GM23338 (cell line): ENCODE measurements around the gene RPS6KA4.

Source experiments
- CREB1 ChIP-seq: fragments of 250-450 bp; sonication (Bioruptor Pico); IDR thresholded peaks from 2 replicates; pipeline ENCODE4 v1.5.0; 2020; ENCODE audit warnings: low read depth, mild to moderate bottlenecking, moderate library complexity
- EZH2 ChIP-seq: fragments of 200-600 bp; sonication (generic); IDR thresholded peaks from one replicate; pipeline ENCODE4 v1.8.0; 2017; ENCODE audit warnings: antibody characterized with exemption, mild to moderate bottlenecking, low read depth; ENCODE audit not compliant: unreplicated experiment
- EZH2phosphoT487 ChIP-seq: fragments of 200-600 bp; sonication (generic); IDR thresholded peaks from one replicate; pipeline ENCODE4 v1.8.1; 2018; ENCODE audit warnings: antibody characterized with exemption; ENCODE audit not compliant: unreplicated experiment
- JUNB ChIP-seq: IDR thresholded peaks from one replicate; pipeline ENCODE4 v1.6.1; 2016; ENCODE audit warnings: antibody characterized with exemption; ENCODE audit not compliant: unreplicated experiment
- NANOG ChIP-seq: IDR thresholded peaks from 2 replicates; pipeline ENCODE4 v1.6.1; 2016; ENCODE audit warnings: antibody characterized with exemption, borderline replicate concordance
- POLR2AphosphoS5 ChIP-seq: IDR thresholded peaks from 2 replicates; pipeline ENCODE4 v1.6.1; 2016; ENCODE audit warnings: antibody characterized with exemption, low read depth
- STAT1 ChIP-seq: IDR thresholded peaks from one replicate; pipeline ENCODE4 v1.6.1; 2016; ENCODE audit warnings: antibody characterized with exemption; ENCODE audit not compliant: unreplicated experiment
- ZNF114 ChIP-seq: fragments of 250-450 bp; sonication (Bioruptor Pico); IDR thresholded peaks from 2 replicates; pipeline ENCODE4 v1.5.0; 2020; ENCODE audit warnings: mild to moderate bottlenecking, moderate library complexity
- ZNF331 ChIP-seq: fragments of 250-450 bp; sonication (Bioruptor Pico); IDR thresholded peaks from 2 replicates; pipeline ENCODE4 v1.5.0; 2020; ENCODE audit warnings: low read depth, mild to moderate bottlenecking, moderate library complexity
- TF ChIP-seq, protein P1 (sequence below), 2 experiments: fragments of 200-600 bp in 1 of 2; sonication (generic) in 1 of 2; conservative IDR thresholded peaks; 2 replicates each; pipeline versions ENCODE4 v1.5.1 to v1.6.1; 2016 to 2017; ENCODE audit warnings: antibody characterized with exemption in 2 of 2, low read depth in 2 of 2, mild to moderate bottlenecking in 2 of 2, moderate library complexity in 1 of 2
- TF ChIP-seq, protein P2 (sequence below): IDR thresholded peaks from 2 replicates; pipeline ENCODE4 v1.6.1; 2016; ENCODE audit warnings: antibody characterized with exemption
- TF ChIP-seq, protein P3 (sequence below): IDR thresholded peaks from one replicate; pipeline ENCODE4 v1.6.1; 2018; ENCODE audit warnings: antibody characterized with exemption; ENCODE audit not compliant: unreplicated experiment

DNA sequence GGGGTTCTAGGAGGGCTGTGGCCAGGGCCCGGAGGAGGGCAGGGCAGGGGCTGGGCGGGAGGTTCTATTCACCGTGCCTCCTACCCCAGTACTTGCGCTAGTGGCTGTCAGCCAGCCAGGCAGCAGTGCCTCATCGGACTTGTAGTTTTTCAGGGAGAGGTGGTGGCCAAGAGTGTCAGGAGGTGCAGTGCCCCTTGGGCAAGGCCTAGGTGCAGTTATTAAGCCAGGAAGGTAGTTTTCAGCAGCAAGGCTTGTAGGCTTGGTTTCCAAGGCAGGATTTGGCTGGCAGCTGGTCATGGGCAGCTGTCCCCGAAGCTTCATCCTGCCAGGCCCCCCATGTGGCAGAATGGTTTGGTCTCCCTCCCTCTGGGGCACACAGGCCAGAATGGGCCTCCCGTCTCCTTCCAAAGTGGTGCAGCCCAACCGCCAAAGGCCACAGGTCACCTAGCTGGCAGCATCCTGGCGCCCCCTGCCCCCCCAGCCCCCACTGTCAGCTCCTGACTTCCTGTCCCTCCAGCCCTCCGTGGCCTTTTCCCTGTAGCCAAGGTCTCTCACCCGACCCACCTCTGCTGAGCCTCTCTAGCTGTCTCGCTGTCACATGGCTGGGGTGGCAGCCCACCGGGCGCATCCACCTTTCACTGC is 10.5 kb upstream of the RPS6KA4 start:
- TF ChIP-seq, protein P1, sequence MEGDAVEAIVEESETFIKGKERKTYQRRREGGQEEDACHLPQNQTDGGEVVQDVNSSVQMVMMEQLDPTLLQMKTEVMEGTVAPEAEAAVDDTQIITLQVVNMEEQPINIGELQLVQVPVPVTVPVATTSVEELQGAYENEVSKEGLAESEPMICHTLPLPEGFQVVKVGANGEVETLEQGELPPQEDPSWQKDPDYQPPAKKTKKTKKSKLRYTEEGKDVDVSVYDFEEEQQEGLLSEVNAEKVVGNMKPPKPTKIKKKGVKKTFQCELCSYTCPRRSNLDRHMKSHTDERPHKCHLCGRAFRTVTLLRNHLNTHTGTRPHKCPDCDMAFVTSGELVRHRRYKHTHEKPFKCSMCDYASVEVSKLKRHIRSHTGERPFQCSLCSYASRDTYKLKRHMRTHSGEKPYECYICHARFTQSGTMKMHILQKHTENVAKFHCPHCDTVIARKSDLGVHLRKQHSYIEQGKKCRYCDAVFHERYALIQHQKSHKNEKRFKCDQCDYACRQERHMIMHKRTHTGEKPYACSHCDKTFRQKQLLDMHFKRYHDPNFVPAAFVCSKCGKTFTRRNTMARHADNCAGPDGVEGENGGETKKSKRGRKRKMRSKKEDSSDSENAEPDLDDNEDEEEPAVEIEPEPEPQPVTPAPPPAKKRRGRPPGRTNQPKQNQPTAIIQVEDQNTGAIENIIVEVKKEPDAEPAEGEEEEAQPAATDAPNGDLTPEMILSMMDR (conservative IDR thresholded peaks at IDR 0.05; ENCODE audit: low read depth in 2 of 2) = no peak
- TF ChIP-seq EZH2 (no peak), STAT1 (no peak), EZH2phosphoT487 (no peak), POLR2AphosphoS5 (no peak), JUNB (no peak), ZNF114 (no peak), CREB1 (CRISPR knock-in tag) (no peak), ZNF331 (no peak), NANOG (no peak)
- TF ChIP-seq, protein P2, sequence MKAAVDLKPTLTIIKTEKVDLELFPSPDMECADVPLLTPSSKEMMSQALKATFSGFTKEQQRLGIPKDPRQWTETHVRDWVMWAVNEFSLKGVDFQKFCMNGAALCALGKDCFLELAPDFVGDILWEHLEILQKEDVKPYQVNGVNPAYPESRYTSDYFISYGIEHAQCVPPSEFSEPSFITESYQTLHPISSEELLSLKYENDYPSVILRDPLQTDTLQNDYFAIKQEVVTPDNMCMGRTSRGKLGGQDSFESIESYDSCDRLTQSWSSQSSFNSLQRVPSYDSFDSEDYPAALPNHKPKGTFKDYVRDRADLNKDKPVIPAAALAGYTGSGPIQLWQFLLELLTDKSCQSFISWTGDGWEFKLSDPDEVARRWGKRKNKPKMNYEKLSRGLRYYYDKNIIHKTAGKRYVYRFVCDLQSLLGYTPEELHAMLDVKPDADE = no peak
- TF ChIP-seq, protein P3, sequence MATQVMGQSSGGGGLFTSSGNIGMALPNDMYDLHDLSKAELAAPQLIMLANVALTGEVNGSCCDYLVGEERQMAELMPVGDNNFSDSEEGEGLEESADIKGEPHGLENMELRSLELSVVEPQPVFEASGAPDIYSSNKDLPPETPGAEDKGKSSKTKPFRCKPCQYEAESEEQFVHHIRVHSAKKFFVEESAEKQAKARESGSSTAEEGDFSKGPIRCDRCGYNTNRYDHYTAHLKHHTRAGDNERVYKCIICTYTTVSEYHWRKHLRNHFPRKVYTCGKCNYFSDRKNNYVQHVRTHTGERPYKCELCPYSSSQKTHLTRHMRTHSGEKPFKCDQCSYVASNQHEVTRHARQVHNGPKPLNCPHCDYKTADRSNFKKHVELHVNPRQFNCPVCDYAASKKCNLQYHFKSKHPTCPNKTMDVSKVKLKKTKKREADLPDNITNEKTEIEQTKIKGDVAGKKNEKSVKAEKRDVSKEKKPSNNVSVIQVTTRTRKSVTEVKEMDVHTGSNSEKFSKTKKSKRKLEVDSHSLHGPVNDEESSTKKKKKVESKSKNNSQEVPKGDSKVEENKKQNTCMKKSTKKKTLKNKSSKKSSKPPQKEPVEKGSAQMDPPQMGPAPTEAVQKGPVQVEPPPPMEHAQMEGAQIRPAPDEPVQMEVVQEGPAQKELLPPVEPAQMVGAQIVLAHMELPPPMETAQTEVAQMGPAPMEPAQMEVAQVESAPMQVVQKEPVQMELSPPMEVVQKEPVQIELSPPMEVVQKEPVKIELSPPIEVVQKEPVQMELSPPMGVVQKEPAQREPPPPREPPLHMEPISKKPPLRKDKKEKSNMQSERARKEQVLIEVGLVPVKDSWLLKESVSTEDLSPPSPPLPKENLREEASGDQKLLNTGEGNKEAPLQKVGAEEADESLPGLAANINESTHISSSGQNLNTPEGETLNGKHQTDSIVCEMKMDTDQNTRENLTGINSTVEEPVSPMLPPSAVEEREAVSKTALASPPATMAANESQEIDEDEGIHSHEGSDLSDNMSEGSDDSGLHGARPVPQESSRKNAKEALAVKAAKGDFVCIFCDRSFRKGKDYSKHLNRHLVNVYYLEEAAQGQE = no peak
